ENCODE measurements around the gene SFXN5.

SFXN5 gene

GRCh38 chr2:73007991-73008765 is 63.3 kb downstream of the SFXN5 start:
- intact Hi-C loops (cut with DNase I): no loop called here
- peak in 2 of 42 donors; percentile 14 to 22 for DNase-seq

DNA sequence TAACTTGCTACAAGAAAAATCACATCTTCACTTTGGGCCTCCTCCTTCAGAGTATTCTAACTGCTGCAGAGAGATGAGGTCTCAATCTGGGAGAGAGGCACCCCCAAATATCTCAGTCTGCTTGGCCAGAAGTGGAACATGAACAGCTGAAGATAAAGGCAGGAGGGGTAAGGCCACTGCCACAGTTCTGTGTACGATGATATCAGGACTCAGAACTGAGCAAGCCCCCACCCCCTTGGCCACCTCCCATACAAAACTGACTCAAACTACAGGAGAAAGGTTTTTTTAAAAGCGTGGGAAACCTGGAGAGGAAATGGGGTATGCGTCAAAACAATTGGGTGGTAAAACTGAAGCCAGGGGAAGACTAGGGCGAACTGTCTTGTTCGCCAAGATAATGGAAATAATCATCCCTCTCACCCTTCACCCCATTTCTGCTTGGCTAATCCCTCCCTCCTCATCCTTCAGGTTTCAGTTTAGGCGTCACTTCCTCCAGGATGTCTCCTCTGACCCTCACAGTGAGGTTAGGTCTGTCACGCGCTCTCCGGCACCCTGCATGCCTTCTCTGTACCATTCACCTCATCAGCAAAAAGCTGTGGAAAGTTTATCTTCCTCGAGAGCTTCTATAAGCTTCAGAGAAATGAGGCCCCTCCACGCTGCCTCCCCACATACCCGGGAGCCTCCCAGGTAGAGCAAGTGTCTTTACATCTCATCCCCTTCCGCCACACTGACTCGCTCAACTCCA is 64.4 kb downstream of the SFXN5 start:
- intact Hi-C loops (cut with DNase I): no loop called here
- peak in 3 of 42 donors; percentile 7 to 25 (median 22) for DNase-seq

- DNase-seq: peak in 4 of 42 donors; percentile 21 to 39 (median 35)
- intact Hi-C loops (cut with DNase I): no loop called here
Measured at GRCh38 chr2:73004889-73005596, 66.5 kb downstream of the SFXN5 start.

GRCh38 chr2:73004466-73004865 is 67.0 kb downstream of the SFXN5 start:
- peak in 4 of 42 donors; percentile 12 to 38 (median 32) for DNase-seq
- intact Hi-C loops (cut with DNase I): no loop called here

DNA sequence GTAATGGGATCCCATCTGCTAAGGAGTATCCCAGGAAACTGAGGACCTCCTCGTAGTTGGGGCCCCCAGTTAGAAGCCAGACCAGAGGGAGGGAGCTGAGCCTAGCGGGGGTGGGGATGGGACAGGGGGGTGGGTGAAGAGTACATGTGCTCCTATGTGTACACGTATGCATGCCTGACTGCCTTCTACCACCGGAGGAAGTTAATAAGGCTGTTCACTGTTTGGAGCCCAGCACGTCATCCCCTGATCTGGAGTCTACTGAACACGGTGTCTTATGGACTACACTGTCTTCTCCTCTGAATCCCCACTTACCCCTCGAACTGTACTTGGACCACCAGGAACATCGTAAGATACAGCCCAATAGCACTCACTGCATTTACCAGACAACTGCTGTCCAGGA is 68.5 kb downstream of the SFXN5 start:
- intact Hi-C loops (cut with DNase I): no loop called here
- DNase-seq: peak in 3 of 42 donors; percentile 5 to 19 (median 13)

DNA sequence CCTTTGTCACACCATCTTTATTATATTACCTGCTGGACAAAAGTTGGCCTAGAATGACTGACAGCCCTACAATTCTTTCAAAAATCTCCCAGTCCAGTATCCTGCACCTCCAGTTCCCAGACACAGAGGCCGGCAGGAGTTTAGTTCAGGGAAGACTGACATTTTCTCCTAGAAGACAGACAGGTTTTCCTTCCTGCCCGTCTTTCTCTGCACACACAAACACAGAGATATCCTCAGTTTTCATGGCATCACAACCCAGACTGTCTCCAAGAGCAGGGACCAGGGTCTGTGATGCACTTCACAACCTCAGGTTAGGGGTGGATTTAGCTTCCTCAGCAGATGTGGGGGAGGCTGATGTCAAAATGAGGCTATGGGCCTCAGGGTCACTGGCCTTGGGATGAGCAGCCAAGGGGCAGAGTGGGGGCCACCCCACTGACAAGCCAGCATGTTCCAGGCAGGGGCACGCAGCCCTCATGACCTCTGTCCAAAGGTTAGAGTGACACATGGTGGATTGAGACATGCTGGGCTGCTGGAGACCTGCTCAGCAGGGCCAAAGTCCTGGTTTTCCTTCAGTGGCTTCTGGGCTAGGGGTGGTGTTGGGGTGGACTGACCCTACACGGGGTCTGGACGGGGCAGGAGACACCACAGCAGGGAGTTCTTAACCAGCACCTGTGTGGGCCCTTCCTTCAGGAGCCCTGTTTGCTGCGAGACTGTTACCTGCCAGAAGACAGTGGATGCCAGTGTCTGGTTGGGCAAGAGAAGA is 70.5 kb downstream of the SFXN5 start:
- DNase-seq: peak in 2 of 42 donors; percentile 21 to 26
- intact Hi-C loops (cut with DNase I): no loop called here

DNA sequence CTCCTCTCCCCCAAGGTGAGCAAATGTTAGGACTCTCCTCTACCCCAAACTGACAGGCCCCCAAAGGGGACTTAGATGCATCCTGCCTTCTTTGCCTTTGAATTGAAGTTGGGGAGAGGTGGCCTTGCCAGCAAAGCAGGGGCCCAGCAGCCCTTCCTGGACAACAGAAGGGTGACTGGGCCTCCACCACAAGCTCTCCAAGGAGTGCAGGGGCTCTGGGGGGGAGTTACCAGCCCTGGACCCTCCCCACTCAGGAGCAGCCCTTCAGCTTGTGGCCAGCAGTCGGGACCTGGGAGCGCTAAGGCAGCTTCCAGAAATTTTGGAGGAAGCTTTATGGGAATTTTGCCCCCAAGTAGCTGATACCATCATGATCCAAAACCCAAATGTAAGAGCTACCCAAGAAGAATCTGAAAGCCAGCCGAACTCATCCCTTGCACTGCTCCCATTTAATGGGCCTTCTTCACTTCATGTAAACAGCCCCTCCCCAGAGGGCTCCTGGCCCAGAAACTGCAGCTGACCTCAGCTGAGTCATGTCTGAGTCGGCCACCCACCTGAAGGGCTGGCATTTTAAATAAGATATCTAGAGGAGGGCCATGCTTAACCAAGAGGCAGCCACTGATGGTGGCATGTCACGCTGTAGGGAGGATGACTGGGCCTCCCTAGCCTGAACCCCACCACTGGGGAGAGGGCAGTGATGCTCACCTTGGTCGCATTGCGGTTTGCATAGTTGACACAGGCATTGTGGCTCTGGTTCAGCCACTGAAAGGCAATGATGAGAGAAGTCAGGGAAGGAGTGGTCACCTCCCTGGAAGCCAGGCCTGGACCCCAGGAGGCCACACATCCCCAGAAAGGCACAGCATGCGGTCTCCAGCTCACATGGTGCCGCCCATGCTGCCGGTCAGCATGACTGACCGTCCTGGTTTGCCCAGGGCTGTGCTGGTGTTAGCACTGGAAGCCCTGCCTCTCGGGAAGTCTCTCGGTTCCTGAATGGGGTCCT is 71.5 kb downstream of the SFXN5 start:
- DNase-seq: peak in 3 of 42 donors; percentile 31 to 50 (median 41)

DNA sequence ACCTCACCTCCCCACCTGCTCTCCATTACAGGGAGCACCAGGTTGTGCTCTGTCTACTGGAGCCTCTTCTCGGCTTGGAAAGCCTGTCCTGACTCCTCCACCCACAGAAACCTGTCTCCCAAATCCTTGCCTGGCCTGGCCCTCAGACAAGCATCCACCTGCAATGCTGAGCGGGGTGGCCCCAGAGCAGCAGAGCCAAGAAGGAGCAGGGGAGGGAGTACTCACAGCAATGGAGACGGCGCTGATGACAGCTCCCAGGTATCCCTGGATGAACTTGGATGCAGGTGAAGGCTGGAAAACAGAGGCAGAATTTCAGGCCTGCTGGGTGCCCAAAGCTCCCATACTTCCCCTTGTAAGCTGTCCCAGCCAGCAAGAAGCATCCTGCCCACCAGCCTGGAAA is 72.8 kb downstream of the SFXN5 start:
- intact Hi-C loops (cut with DNase I): loop anchor here (10.0 kb wide), 1 partner anchor 76 kb away; the partner anchor contains the start of gene SFXN5
- DNase-seq: peak in 2 of 42 donors; percentile 26 to 29

More for the DNA sequence above, 71.5 kb downstream of the SFXN5 start:
- intact Hi-C loops (cut with DNase I): loop anchor here (10.0 kb wide), 1 partner anchor 75 kb away; the partner anchor contains the start of gene SFXN5

DNA sequence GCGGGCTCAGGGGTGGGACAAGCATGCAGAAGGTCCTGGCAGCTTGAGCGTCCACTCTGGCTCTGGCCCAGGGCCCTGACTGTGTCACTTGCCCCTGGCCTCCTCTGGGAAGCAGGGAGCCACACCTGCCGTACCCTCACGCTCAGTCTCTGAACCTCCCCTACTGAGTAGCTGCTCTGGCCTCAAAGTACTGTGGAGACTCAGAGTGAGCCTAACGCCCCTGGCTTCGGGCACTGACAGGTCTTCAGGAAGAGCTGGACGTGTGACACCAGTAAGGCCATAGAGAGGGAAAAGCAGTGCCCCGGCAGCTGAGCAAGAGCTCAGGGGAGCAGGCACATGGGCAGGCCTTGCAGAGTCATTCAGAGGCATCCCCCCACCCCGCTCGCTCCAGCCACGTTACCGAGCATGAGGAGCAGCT is 73.3 kb downstream of the SFXN5 start:
- intact Hi-C loops (cut with DNase I): loop anchor here (10.0 kb wide), 1 partner anchor 77 kb away; the partner anchor contains the start of gene SFXN5
- peak in 2 of 42 donors; percentile 12 to 27 for DNase-seq

- DNase-seq: peak in 3 of 42 donors; percentile 28 to 40 (median 29)
- intact Hi-C loops (cut with DNase I): loop anchor here (10.0 kb wide), 1 partner anchor 79 kb away; the partner anchor contains the start of gene SFXN5
Measured at GRCh38 chr2:72996117-72996502, 75.4 kb downstream of the SFXN5 start.

DNA sequence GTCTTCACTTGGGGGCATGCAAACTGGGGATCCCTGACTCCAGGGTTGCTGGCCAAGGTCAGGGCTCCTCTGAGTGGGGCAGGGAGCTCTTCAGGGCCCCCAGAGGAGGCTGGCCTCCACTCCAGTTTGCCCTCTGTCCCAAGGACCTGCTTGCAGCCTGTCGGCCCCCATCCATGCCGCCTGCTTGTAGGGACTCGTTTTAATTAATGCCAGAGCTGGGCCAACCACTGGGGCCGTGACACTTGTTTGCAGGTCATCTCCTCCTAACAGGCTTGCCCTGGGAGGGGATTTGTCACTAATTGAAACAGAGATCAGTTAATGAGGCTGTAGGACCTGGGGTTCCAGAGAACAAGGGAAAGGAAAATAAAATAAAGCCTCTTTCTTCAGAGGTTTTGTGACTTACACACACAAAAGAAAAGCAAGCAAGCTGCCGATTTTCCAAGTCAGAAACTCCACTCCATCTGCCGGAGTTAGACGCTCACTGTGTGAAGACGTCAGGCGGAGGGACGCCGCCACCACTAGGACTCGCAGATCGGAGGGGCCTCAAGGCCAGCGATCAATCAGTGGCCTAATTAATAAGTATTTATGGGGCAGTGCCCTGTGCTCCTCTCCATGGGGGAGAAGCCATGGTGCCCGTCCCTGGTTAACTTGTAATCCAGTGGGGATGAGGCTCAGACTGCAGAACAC is 75.9 kb downstream of the SFXN5 start:
- intact Hi-C loops (cut with DNase I): loop anchor here (10.0 kb wide), 1 partner anchor 79 kb away; the partner anchor contains the start of gene SFXN5
- peak in 4 of 42 donors; percentile 13 to 33 (median 30) for DNase-seq

- intact Hi-C loops (cut with DNase I): loop anchor here (5.0 to 10.0 kb wide), 2 partner anchors 80 to 182 kb away; partner anchors contain the start of gene SFXN5
- DNase-seq: peak in 5 of 42 donors; percentile 15 to 40 (median 31)
Measured at GRCh38 chr2:72994991-72995380, 76.5 kb downstream of the SFXN5 start.

DNA sequence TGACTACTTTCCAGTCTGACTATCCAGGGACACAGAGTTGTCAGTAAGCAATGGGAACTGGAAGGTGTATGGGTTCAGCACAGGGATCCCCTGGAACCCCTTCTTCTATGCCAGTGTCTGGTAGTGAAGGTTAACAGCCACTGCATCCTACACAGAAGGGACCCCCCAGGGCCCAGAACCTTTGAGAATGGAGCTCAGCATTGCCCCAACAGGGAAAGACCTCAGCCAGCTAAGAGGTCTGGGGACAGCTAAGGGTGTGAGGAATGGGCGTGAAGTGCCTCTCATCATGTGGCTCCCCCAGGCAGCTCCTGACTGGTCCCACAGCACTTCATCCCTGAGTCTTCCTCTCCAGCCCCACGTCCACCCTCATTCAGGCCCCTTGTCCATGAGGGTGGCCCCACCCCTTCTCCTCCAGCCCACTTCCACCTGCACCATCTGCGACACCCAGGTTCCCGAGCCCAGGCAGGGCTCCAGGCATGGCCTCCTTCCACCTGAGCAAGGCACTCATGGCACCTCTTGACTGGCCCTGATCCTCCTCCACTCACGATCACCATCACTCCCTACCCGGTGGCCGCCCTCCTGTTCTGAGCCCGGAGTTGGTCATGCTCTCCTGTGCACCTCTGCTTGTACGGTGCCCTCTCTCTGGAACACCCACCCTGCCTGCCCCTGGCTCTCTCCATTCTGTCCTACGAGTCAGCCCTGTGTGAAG is 77.1 kb downstream of the SFXN5 start:
- DNase-seq: peak in 4 of 42 donors; percentile 11 to 35 (median 19)
- intact Hi-C loops (cut with DNase I): loop anchor here (5.0 to 10.0 kb wide), 2 partner anchors 80 to 183 kb away; partner anchors contain the start of gene SFXN5

- intact Hi-C loops (cut with DNase I): loop anchor here (5.0 to 10.0 kb wide), 2 partner anchors 81 to 183 kb away; partner anchors contain the start of gene SFXN5
- DNase-seq: peak in 2 of 42 donors; percentile 14 to 21
Measured at GRCh38 chr2:72993933-72994280, 77.6 kb downstream of the SFXN5 start.

DNA sequence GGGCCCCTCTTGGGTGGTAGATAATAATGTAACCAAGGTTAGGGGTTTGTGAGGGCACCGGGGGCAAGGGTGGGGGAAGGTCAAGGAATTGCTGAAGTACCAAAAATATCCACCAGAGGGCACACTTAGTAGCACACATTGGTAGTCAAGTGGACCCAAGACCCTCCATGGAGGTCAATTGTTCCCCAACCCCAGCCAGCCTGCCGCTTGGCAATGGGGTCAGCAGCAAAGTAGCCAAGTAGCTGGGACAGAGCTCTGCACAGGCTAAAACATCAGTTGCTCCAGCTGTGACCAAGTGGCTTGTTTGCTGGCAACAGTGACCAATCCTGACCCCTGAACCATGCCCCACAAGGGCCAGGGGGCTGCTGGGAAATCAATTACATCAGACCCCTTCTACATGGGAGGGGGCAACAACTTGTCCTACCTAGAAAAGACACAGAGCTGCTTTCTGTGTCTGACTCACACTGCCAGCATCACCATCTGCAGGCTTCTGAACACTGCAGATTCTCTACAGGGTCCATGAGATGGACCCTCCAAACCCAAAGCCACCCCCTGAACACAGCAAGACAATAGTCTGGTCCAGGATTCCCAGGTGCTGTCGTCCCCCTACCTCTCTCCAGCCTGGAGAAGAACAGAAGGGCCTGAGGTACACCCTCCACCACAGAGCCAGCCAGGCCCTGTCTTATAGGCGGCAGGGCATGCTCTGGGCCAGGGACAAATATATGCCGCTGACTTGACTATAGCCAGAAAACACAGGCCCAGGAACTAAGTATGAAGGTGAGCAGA is 78.2 kb downstream of the SFXN5 start:
- intact Hi-C loops (cut with DNase I): loop anchor here (5.0 to 10.0 kb wide), 2 partner anchors 81 to 184 kb away; partner anchors contain the start of gene SFXN5
- peak in 20 of 42 donors; percentile 17 to 79 (median 43) for DNase-seq

Measured in head of caudate nucleus (tissue), 42 donors.